HepG2 (cell line): Measurements from ENCODE around the gene TAS1R1. TPM values are rescaled to one million over a fixed set of nuclear protein-coding genes. Genes with fewer than 3 reads are reported as not detected.

Experiments
- CAMTA2 ChIP-seq: sonication (generic); formaldehyde crosslinking; IDR thresholded peaks from 2 replicates; pipeline ENCODE4 v1.4.0; 2020; ENCODE audit warnings: mild to moderate bottlenecking, missing genetic modification reagents, borderline replicate concordance
- KAT2B ChIP-seq: fragments of 150-350 bp; IDR thresholded peaks from 2 replicates; pipeline ENCODE4 v1.6.1; 2014; ENCODE audit warnings: low read depth, low read length, borderline replicate concordance
- NFYC ChIP-seq: IDR thresholded peaks from 2 replicates; pipeline ENCODE4 v1.6.1; 2016; ENCODE audit warnings: missing genetic modification reagents, missing compliant biosample characterization
- PHF21A ChIP-seq: sonication (generic); formaldehyde crosslinking; IDR thresholded peaks from 2 replicates; pipeline ENCODE4 v1.5.0; 2020; ENCODE audit warnings: mild to moderate bottlenecking, missing genetic modification reagents
- SMAD3 ChIP-seq: sonication (generic); formaldehyde crosslinking; IDR thresholded peaks from 2 replicates; pipeline ENCODE4 v1.4.0; 2020; ENCODE audit warnings: missing genetic modification reagents
- SRY ChIP-seq: sonication (generic); formaldehyde crosslinking; IDR thresholded peaks from 2 replicates; pipeline ENCODE4 v1.8.0; 2022; ENCODE audit warnings: mild to moderate bottlenecking, missing genetic modification reagents
- XBP1 ChIP-seq: sonication (generic); formaldehyde crosslinking; IDR thresholded peaks from 2 replicates; pipeline ENCODE4 v1.5.0; 2020; ENCODE audit warnings: missing genetic modification reagents
- ZBTB21 ChIP-seq: sonication (generic); formaldehyde crosslinking; IDR thresholded peaks from 2 replicates; pipeline ENCODE4 v1.4.0; 2020; ENCODE audit warnings: missing genetic modification reagents
- ZNF260 ChIP-seq: sonication (generic); formaldehyde crosslinking; IDR thresholded peaks from 2 replicates; pipeline ENCODE4 v1.4.0; 2020; ENCODE audit warnings: missing genetic modification reagents, low read depth, mild to moderate bottlenecking, borderline replicate concordance
- ZNF264 ChIP-seq: sonication (generic); formaldehyde crosslinking; IDR thresholded peaks from 2 replicates; pipeline ENCODE4 v1.4.0; 2020; ENCODE audit warnings: missing genetic modification reagents
- ZNF333 ChIP-seq: sonication (generic); formaldehyde crosslinking; IDR thresholded peaks from 2 replicates; pipeline ENCODE4 v1.4.0; 2020; ENCODE audit warnings: mild to moderate bottlenecking, missing genetic modification reagents, borderline replicate concordance
- ZNF354B ChIP-seq: sonication (generic); formaldehyde crosslinking; IDR thresholded peaks from 2 replicates; pipeline ENCODE4 v1.8.0; 2022; ENCODE audit warnings: mild to moderate bottlenecking, missing genetic modification reagents
- ZNF484 ChIP-seq: sonication (generic); formaldehyde crosslinking; IDR thresholded peaks from 2 replicates; pipeline ENCODE4 v1.5.1; 2020; ENCODE audit warnings: mild to moderate bottlenecking, low read depth, missing genetic modification reagents, borderline replicate concordance
- ZNF549 ChIP-seq: sonication (generic); formaldehyde crosslinking; IDR thresholded peaks from 2 replicates; pipeline ENCODE4 v1.5.0; 2020; ENCODE audit warnings: missing genetic modification reagents
- ZNF577 ChIP-seq: sonication (generic); formaldehyde crosslinking; IDR thresholded peaks from 2 replicates; pipeline ENCODE4 v1.4.0; 2020; ENCODE audit warnings: mild to moderate bottlenecking, low read depth, missing genetic modification reagents, borderline replicate concordance
- ZNF589 ChIP-seq: sonication (generic); formaldehyde crosslinking; conservative IDR thresholded peaks from 2 replicates; pipeline ENCODE4 v1.8.0; 2022; ENCODE audit warnings: mild to moderate bottlenecking, moderate library complexity, missing genetic modification reagents
- ZNF781 ChIP-seq: sonication (generic); formaldehyde crosslinking; IDR thresholded peaks from 2 replicates; pipeline ENCODE4 v1.5.1; 2020; ENCODE audit warnings: borderline replicate concordance, mild to moderate bottlenecking, missing genetic modification reagents; ENCODE audit errors: not compliant biosample characterization
- polyA plus RNA-seq, 8 experiments: library from polyadenylated mRNA; depleted of rRNA in 3 of 8; stranded (reverse) in 7 of 8; unstranded in 1 of 8; fragments of >200 nt; fragmentation: Illumina TruSeq in 4 of 8; extraction: Trizol in 4 of 8; gene quantifications; 2 replicates each; pipeline versions ENCODE4 v1.2.1 to v1.2.3, GENCODE V29; 2011 to 2016; ENCODE audit warnings: low read depth in 4 of 8, missing spikeins in 1 of 8, mixed read lengths in 1 of 8; ENCODE audit not compliant: insufficient read depth in 1 of 8
- total RNA-seq, 5 experiments: library from RNA; depleted of rRNA; stranded (reverse); fragments of >200 nt; fragmentation: Illumina TruSeq; extraction: Trizol; gene quantifications; 2 replicates each; pipeline ENCODE4 v1.2.3, GENCODE V29; 2016; ENCODE audit warnings: low read depth in 1 of 5
- TF ChIP-seq, protein P1 (sequence below): sonication (generic); formaldehyde crosslinking; IDR thresholded peaks from 2 replicates; pipeline ENCODE4 v1.8.1; 2023; ENCODE audit warnings: mild to moderate bottlenecking, missing genetic modification reagents, borderline replicate concordance
- TF ChIP-seq, protein P2 (sequence below): sonication (generic); formaldehyde crosslinking; IDR thresholded peaks from 2 replicates; pipeline ENCODE4 v1.5.0; 2020; ENCODE audit warnings: mild to moderate bottlenecking, missing genetic modification reagents
- TF ChIP-seq, protein P3 (sequence below): IDR thresholded peaks from 2 replicates; pipeline ENCODE4 v1.6.1; 2018; ENCODE audit warnings: missing genetic modification reagents, mild to moderate bottlenecking, missing compliant biosample characterization
- TF ChIP-seq, protein P4 (sequence below): sonication (generic); formaldehyde crosslinking; IDR thresholded peaks from 2 replicates; pipeline ENCODE4; 2020; ENCODE audit warnings: missing genetic modification reagents, mild to moderate bottlenecking, borderline replicate concordance
- TF ChIP-seq, protein P5 (sequence below), 2 experiments: fragments of 450-650 bp in 1 of 2; sonication (generic) in 1 of 2; formaldehyde crosslinking; IDR thresholded peaks; 2 replicates each; pipeline versions ENCODE4 v1.5.0 to v1.8.0; 2020 to 2022; ENCODE audit warnings: mild to moderate bottlenecking in 1 of 2, missing genetic modification reagents in 1 of 2

TAS1R1 gene
- total and polyA plus RNA-seq, 2 of the 13 experiments (the other 11 are each of a cell fraction or from before 2014, with no cell fraction given): 1.4 to 1.6 TPM

DNA sequence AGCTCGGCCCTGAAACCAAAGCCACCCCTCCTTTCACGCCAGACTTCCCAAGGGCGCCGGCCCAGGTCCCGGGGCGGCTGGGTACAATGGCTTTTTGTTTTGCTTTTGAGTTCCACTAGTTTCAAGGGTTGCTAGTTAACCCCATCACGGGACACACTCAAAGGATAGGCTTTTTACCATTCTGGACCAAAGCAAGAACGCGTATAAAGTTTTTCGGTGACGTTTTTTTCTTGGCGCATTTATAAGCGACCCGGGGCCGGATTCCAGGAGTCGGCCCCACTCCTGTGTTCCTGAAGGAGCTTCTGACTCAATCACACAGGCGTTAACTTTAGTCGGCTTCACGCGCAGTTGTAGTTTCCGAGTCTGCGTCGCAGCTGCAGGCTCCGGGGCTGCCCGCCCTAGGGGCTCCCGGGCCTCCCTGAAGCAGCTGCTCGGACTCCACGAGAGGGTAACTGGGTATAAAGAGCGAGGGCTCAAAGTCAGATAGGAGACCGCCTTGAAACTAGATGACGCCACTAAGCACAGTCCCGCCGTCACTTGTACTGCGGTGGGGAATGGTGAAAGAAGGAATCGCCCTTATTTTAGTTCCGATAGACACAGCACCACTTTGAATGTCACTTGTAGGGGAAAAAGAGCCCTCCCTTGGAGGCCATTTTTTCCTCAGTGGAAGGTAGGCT, 48.3 kb downstream of the TAS1R1 start (continued):
- TF ChIP-seq ZNF589 (CRISPR knock-in tag) (0 out of 2 replicates have a peak, but pooled peaks have one; percentile 38), SMAD3 (0 out of 2 replicates have a peak, but pooled peaks have one; percentile 36), XBP1 (CRISPR knock-in tag) (peak; percentile 52; the same call in 1 of the 2 replicates), ZNF549 (CRISPR knock-in tag) (0 out of 2 replicates have a peak, but pooled peaks have one; percentile 33), ZNF333 (CRISPR knock-in tag) (peak; percentile 20; the same call in 1 of the 2 replicates), ZNF484 (CRISPR knock-in tag) (0 out of 2 replicates have a peak, but pooled peaks have one; percentile 36), KAT2B (no peak), PHF21A (CRISPR knock-in tag) (peak; percentile 35), ZBTB21 (CRISPR knock-in tag) (peak; percentile 71; the same call in 1 of the 2 replicates), ZNF577 (CRISPR knock-in tag) (no peak), ZNF260 (CRISPR knock-in tag) (no peak), NFYC (CRISPR knock-in tag) (no peak), ZNF264 (CRISPR knock-in tag) (no peak), SRY (no peak), ZNF781 (CRISPR knock-in tag) (no peak), CAMTA2 (CRISPR knock-in tag) (0 out of 2 replicates have a peak, but pooled peaks have one; percentile 62), ZNF354B (no peak)
- TF ChIP-seq, protein P1, sequence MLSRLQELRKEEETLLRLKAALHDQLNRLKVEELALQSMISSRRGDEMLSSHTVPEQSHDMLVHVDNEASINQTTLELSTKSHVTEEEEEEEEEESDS: no peak
- TF ChIP-seq, protein P2, sequence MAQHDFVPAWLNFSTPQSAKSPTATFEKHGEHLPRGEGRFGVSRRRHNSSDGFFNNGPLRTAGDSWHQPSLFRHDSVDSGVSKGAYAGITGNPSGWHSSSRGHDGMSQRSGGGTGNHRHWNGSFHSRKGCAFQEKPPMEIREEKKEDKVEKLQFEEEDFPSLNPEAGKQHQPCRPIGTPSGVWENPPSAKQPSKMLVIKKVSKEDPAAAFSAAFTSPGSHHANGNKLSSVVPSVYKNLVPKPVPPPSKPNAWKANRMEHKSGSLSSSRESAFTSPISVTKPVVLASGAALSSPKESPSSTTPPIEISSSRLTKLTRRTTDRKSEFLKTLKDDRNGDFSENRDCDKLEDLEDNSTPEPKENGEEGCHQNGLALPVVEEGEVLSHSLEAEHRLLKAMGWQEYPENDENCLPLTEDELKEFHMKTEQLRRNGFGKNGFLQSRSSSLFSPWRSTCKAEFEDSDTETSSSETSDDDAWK (CRISPR knock-in tag): no peak
- TF ChIP-seq, protein P3, sequence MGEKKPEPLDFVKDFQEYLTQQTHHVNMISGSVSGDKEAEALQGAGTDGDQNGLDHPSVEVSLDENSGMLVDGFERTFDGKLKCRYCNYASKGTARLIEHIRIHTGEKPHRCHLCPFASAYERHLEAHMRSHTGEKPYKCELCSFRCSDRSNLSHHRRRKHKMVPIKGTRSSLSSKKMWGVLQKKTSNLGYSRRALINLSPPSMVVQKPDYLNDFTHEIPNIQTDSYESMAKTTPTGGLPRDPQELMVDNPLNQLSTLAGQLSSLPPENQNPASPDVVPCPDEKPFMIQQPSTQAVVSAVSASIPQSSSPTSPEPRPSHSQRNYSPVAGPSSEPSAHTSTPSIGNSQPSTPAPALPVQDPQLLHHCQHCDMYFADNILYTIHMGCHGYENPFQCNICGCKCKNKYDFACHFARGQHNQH (CRISPR knock-in tag): 0 out of 2 replicates have a peak, but pooled peaks have one; percentile 14
- TF ChIP-seq, protein P4, sequence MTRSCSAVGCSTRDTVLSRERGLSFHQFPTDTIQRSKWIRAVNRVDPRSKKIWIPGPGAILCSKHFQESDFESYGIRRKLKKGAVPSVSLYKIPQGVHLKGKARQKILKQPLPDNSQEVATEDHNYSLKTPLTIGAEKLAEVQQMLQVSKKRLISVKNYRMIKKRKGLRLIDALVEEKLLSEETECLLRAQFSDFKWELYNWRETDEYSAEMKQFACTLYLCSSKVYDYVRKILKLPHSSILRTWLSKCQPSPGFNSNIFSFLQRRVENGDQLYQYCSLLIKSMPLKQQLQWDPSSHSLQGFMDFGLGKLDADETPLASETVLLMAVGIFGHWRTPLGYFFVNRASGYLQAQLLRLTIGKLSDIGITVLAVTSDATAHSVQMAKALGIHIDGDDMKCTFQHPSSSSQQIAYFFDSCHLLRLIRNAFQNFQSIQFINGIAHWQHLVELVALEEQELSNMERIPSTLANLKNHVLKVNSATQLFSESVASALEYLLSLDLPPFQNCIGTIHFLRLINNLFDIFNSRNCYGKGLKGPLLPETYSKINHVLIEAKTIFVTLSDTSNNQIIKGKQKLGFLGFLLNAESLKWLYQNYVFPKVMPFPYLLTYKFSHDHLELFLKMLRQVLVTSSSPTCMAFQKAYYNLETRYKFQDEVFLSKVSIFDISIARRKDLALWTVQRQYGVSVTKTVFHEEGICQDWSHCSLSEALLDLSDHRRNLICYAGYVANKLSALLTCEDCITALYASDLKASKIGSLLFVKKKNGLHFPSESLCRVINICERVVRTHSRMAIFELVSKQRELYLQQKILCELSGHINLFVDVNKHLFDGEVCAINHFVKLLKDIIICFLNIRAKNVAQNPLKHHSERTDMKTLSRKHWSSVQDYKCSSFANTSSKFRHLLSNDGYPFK (CRISPR knock-in tag): 0 out of 2 replicates have a peak, but pooled peaks have one; percentile 23
- TF ChIP-seq, protein P5, sequence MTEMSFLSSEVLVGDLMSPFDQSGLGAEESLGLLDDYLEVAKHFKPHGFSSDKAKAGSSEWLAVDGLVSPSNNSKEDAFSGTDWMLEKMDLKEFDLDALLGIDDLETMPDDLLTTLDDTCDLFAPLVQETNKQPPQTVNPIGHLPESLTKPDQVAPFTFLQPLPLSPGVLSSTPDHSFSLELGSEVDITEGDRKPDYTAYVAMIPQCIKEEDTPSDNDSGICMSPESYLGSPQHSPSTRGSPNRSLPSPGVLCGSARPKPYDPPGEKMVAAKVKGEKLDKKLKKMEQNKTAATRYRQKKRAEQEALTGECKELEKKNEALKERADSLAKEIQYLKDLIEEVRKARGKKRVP (CRISPR knock-in tag; IDR thresholded peaks at IDR 0.05): 0 out of 4 replicates have a peak, but pooled peaks of 1 of the 2 experiments have one; percentile 7
